ENCODE results near the gene RPS6KL1.

RPS6KL1 gene

DNA sequence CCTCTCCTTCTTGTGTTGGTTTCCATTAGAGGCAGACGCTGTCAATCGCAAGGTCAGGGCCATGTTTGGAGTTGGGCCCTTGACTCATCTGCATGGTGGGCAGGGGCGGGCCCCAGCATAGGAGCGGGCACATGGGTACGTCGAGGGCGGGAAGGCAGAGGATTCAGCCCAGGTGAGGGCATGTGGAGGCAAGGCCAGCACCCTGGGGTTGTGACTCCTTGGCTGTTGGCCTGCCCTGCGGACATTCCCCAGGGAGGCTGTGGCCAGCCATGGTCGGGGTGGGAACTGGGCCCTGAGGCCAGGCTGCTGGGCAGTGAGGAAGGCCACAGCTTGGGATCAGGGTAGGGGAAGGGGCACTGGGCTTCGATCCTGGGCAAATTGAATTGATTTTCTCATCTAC is 10.3 kb downstream of the RPS6KL1 start:
- no peak overlapping the region for H3K4me3 ChIP-seq (ENCODE audit: control insufficient read depth, low read depth, low read length)
- no peak for DNase-seq (ENCODE audit: low read depth)
- TF ChIP-seq, protein P1, sequence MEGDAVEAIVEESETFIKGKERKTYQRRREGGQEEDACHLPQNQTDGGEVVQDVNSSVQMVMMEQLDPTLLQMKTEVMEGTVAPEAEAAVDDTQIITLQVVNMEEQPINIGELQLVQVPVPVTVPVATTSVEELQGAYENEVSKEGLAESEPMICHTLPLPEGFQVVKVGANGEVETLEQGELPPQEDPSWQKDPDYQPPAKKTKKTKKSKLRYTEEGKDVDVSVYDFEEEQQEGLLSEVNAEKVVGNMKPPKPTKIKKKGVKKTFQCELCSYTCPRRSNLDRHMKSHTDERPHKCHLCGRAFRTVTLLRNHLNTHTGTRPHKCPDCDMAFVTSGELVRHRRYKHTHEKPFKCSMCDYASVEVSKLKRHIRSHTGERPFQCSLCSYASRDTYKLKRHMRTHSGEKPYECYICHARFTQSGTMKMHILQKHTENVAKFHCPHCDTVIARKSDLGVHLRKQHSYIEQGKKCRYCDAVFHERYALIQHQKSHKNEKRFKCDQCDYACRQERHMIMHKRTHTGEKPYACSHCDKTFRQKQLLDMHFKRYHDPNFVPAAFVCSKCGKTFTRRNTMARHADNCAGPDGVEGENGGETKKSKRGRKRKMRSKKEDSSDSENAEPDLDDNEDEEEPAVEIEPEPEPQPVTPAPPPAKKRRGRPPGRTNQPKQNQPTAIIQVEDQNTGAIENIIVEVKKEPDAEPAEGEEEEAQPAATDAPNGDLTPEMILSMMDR (conservative IDR thresholded peaks at IDR 0.05; ENCODE audit: control insufficient read depth, insufficient read depth, low read depth, low read length): no peak

DNA sequence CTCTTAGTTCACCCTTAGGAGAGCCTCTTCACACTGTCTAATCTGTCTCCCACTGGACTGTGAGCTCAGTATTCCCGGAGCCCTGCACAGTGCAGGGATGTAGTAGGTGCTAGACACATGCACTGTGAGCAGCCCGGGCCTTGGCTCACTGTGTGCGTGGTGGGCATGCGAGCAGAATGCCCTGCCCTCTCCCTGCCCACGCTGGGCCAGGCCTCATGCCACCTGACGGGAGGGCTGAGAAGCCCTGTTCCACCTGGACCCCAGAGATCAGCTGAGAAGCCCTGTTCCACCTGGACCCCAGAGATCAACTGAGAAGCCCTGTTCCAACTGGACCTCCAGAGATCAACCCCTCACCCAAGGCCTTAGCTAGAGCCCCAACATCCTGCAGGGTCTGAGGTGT is 10.9 kb downstream of the RPS6KL1 start:
- TF ChIP-seq, protein P1 (conservative IDR thresholded peaks at IDR 0.05; ENCODE audit: control insufficient read depth, insufficient read depth, low read depth, low read length): no peak

DNA sequence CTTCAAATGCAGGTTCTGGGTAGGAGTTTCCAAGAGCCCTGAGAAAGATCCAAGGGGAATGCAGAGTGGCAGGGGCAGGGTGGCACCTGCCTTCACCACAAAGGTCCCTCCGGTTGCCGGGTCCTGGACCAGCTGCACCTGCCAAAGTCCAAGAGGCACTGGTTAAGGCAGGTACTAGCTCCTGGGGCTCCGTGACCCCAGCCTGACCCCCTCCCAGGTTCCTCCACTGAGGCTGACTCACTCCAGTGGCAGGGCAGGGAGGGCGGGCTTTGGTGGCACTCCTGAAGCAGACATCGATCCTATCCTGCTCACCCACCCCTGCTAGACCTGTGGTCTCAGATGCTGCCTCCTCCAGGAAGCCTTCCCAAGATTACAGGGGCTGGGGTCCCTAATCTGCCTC is 11.4 kb downstream of the RPS6KL1 start:
- DNase-seq (ENCODE audit: low read depth): no peak
- no peak overlapping the region for H3K4me3 ChIP-seq (ENCODE audit: control insufficient read depth, low read depth, low read length)
- TF ChIP-seq, protein P1 (conservative IDR thresholded peaks at IDR 0.05; ENCODE audit: control insufficient read depth, insufficient read depth, low read depth, low read length): no peak

More for the DNA sequence above, 10.9 kb downstream of the RPS6KL1 start:
- H3K4me3 ChIP-seq (ENCODE audit: control insufficient read depth, low read depth, low read length): no peak overlapping the region
- DNase-seq (ENCODE audit: low read depth): no peak

DNA sequence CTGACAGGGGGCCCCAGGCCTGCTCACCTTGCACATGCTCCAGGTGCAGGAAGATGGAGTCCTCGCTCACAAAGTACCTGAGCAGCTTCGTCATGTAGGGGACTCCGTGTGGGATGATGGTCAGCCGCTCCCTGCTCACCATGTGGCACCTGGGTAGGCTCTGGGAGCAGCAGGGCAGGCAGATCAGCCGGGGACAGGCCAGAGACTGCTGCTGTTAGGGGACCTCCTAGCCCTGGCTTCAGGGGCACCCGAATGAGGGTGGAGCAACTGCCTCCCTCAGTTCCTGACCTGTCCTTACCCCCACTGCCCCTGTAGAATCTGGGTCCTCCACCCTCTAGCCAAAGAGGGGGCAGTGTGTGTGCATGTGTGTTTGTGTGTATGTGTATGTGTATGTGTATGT is 11.8 kb downstream of the RPS6KL1 start:
- H3K4me3 ChIP-seq (ENCODE audit: control insufficient read depth, low read depth, low read length): no peak overlapping the region
- no peak for DNase-seq (ENCODE audit: low read depth)
- TF ChIP-seq, protein P1 (conservative IDR thresholded peaks at IDR 0.05; ENCODE audit: control insufficient read depth, insufficient read depth, low read depth, low read length): no peak

DNA sequence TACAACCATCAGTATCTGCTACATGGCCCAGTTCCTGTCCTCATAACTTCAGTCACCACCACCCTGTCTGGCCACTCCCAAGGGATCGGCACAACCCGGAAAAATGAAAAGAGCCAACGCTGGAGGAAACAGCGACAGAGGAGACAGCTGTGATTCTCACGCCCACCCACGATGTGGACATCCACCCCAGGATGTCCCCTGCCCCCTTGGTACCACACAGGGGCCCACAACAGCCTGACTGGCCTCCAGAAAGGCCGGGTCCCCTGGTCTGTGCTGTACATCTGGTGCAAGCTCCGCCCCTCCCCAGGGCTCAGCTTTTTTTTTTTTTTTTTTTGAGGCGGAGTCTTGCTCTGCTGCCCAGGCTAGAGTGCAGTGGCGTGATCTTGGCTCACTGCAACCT is 12.5 kb downstream of the RPS6KL1 start:
- no peak overlapping the region for H3K4me3 ChIP-seq (ENCODE audit: control insufficient read depth, low read depth, low read length)
- DNase-seq (ENCODE audit: low read depth): no peak
- TF ChIP-seq, protein P1 (conservative IDR thresholded peaks at IDR 0.05; ENCODE audit: control insufficient read depth, insufficient read depth, low read depth, low read length): no peak

DNA sequence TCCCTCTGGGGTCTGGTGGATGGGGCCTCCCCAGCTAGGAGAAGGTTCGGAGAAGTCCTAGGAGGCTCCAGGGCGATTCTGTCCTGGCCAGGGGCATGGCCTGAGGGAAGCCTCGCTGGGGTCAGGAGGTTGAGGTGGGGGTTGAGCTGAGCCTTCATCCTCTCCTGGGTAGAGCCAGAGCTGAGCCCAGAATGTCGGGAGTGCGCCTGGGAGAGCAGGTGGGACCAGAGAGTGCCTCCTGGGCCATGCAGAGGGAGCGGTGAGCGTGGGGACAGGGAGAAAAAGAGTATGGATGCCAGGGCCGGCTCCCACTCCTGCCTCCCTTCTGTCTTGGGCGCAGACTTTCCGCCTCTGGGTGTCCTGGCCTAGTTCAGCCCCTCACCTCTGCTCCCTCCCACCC is 13.1 kb downstream of the RPS6KL1 start:
- TF ChIP-seq, protein P1 (conservative IDR thresholded peaks at IDR 0.05; ENCODE audit: control insufficient read depth, insufficient read depth, low read depth, low read length): no peak
- no peak overlapping the region for H3K4me3 ChIP-seq (ENCODE audit: control insufficient read depth, low read depth, low read length)
- no peak for DNase-seq (ENCODE audit: low read depth)

DNA sequence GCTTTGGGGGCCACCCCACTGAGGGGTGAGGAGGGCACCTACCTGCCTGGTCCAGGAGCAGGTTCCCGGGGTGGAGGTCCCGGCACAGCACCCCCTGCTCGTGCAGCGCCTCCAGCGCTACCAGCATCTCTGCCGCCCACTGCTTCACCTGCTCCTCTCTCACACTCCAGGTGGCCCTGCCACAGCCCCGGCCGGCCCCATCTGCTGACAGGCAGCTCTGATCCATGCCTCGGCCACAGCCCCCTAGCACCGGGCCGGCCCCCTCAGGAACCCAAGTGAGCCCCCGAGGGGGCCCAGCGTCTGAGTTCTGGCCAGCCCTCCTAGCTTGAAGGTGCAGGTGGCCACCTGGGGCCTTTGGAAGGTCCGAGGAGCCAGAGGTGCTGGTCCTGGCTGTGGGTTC is 13.6 kb downstream of the RPS6KL1 start:
- DNase-seq (ENCODE audit: low read depth): no peak

More for the DNA sequence above, 13.6 kb downstream of the RPS6KL1 start:
- H3K4me3 ChIP-seq (ENCODE audit: control insufficient read depth, low read depth, low read length): no peak overlapping the region
- TF ChIP-seq, protein P1 (conservative IDR thresholded peaks at IDR 0.05; ENCODE audit: control insufficient read depth, insufficient read depth, low read depth, low read length): no peak
